Stimulated activated CD8-positive, alpha-beta memory T cell treated with anti-CD3 and anti-CD28 coated beads, Interleukin-12 subunit alpha, Interleukin-12 subunit beta, amount 100 ng/mL, for 4 hours (primary cell): ENCODE results near the gene PRPF40A.

Experiments
- DNase-seq: peaks from one replicate; pipeline ENCODE4 v3.0.0-alpha.2; 2020; ENCODE audit warnings: low read depth

PRPF40A gene

GRCh38 chr2:152718076-152718908, 1.0 kb upstream of the PRPF40A start, which contains the start of gene ARL6IP6:
ARL6IP6 (plus strand) TSS chr2:152718620; CDS start chr2:152718625, 5 bp downstream.
- DNase-seq: peak; percentile 90

GRCh38 chr2:152716805-152717227, 445 bp downstream of the PRPF40A start:
- no peak for DNase-seq

GRCh38 chr2:152715854-152716428, 1.3 kb downstream of the PRPF40A start:
- DNase-seq: no peak

GRCh38 chr2:152715112-152715511, 2.1 kb downstream of the PRPF40A start:
- DNase-seq: no peak

GRCh38 chr2:152710713-152711112, 6.5 kb downstream of the PRPF40A start:
- no peak for DNase-seq

- DNase-seq: no peak
Measured at GRCh38 chr2:152708742-152709141, 8.5 kb downstream of the PRPF40A start.

GRCh38 chr2:152706477-152707021, 10.7 kb downstream of the PRPF40A start:
- no peak for DNase-seq

GRCh38 chr2:152701198-152701597, 16.1 kb downstream of the PRPF40A start:
- DNase-seq: no peak

GRCh38 chr2:152696476-152696875, 20.8 kb downstream of the PRPF40A start:
- no peak for DNase-seq

GRCh38 chr2:152695763-152696162, 21.5 kb downstream of the PRPF40A start:
- no peak for DNase-seq

- DNase-seq: peak; percentile 3
Measured at GRCh38 chr2:152694161-152694661, 23.1 kb downstream of the PRPF40A start.

- DNase-seq: no peak
Measured at GRCh38 chr2:152693033-152693432, 24.2 kb downstream of the PRPF40A start.

GRCh38 chr2:152686321-152686720, 30.9 kb downstream of the PRPF40A start:
- DNase-seq: no peak

GRCh38 chr2:152683400-152683799, 33.9 kb downstream of the PRPF40A start:
- DNase-seq: no peak

GRCh38 chr2:152682663-152683062, 34.6 kb downstream of the PRPF40A start:
- DNase-seq: no peak

GRCh38 chr2:152678808-152679207, 38.5 kb downstream of the PRPF40A start:
- no peak for DNase-seq

- DNase-seq: no peak
Measured at GRCh38 chr2:152676461-152676860, 40.8 kb downstream of the PRPF40A start.

GRCh38 chr2:152674334-152674733, 42.9 kb downstream of the PRPF40A start:
- no peak for DNase-seq

- DNase-seq: no peak
Measured at GRCh38 chr2:152664725-152665124, 52.5 kb downstream of the PRPF40A start.

- no peak for DNase-seq
Measured at GRCh38 chr2:152661076-152661475, 56.2 kb downstream of the PRPF40A start.

GRCh38 chr2:152658221-152658620, 59.0 kb downstream of the PRPF40A start:
- no peak for DNase-seq

GRCh38 chr2:152657043-152657442, 60.2 kb downstream of the PRPF40A start:
- DNase-seq: no peak

GRCh38 chr2:152655880-152656279, 61.4 kb downstream of the PRPF40A start:
- no peak for DNase-seq
